Ishikawa (cell line): ENCODE results near the gene HSD11B1L.

ENCODE experiments used
- CEBPB ChIP-seq: IDR thresholded peaks from 2 replicates; pipeline ENCODE4 v1.6.1; 2012
- CREB1 ChIP-seq: IDR thresholded peaks from 2 replicates; pipeline ENCODE4 v1.6.1; 2012; ENCODE audit warnings: low read depth
- EGR1 ChIP-seq: IDR thresholded peaks from 2 replicates; pipeline ENCODE4 v1.6.1; 2012
- EP300 ChIP-seq: IDR thresholded peaks from 2 replicates; pipeline ENCODE4 v1.6.1; 2012; ENCODE audit warnings: borderline replicate concordance
- FOXM1 ChIP-seq: IDR thresholded peaks from 2 replicates; pipeline ENCODE4 v1.6.1; 2012; ENCODE audit warnings: low read depth, borderline replicate concordance
- MAX ChIP-seq: IDR thresholded peaks from 2 replicates; pipeline ENCODE4 v1.6.1; 2012
- NFIC ChIP-seq: IDR thresholded peaks from 2 replicates; pipeline ENCODE4 v1.6.1; 2012
- RAD21 ChIP-seq: IDR thresholded peaks from 2 replicates; pipeline ENCODE4 v1.6.1; 2012; ENCODE audit warnings: low read depth
- REST ChIP-seq: IDR thresholded peaks from 2 replicates; pipeline ENCODE4 v1.6.1; 2012; ENCODE audit warnings: low read depth, mild to moderate bottlenecking
- TAF1 ChIP-seq: IDR thresholded peaks from 2 replicates; pipeline ENCODE4 v1.6.1; 2012; ENCODE audit warnings: low read depth, mild to moderate bottlenecking
- TCF12 ChIP-seq: IDR thresholded peaks from 2 replicates; pipeline ENCODE4 v1.6.1; 2012; ENCODE audit warnings: low read depth
- TEAD4 ChIP-seq: IDR thresholded peaks from 2 replicates; pipeline ENCODE4 v1.6.1; 2012
- USF1 ChIP-seq: IDR thresholded peaks from 2 replicates; pipeline ENCODE4 v1.6.1; 2012
- YY1 ChIP-seq: IDR thresholded peaks from 2 replicates; pipeline ENCODE4 v1.6.1; 2012; ENCODE audit warnings: low read depth
- ZBTB7A ChIP-seq: IDR thresholded peaks from 2 replicates; pipeline ENCODE4 v1.6.1; 2012; ENCODE audit warnings: low read depth

Gene HSD11B1L

GRCh38 chr19:5703819-5704818 lies 23.3 kb downstream of the HSD11B1L start:
- no peak for TF ChIP-seq ZBTB7A

- TF ChIP-seq NFIC (no peak), EGR1 (no peak), ZBTB7A (no peak), CREB1 (no peak), EP300 (no peak), FOXM1 (no peak), TEAD4 (no peak), REST (no peak), TAF1 (no peak), USF1 (no peak), MAX (no peak), TCF12 (no peak), RAD21 (no peak), CEBPB (no peak)
These were observed 24.7 kb downstream of the HSD11B1L start for GRCh38 chr19:5705552-5705951.

- no peak for TF ChIP-seq RAD21
- no peak for TF ChIP-seq TCF12
- TF ChIP-seq EGR1, result no peak
- TF ChIP-seq CREB1, result no peak
- no peak for TF ChIP-seq USF1
- TF ChIP-seq TAF1, result no peak
- TF ChIP-seq ZBTB7A, result no peak
- no peak for TF ChIP-seq CEBPB
- TF ChIP-seq NFIC, result no peak
- TF ChIP-seq YY1, result no peak
- no peak for TF ChIP-seq REST
- no peak for TF ChIP-seq TEAD4
- TF ChIP-seq MAX, result no peak
- no peak for TF ChIP-seq EP300
- TF ChIP-seq FOXM1, result no peak
These were observed 26.2 kb downstream of the HSD11B1L start for GRCh38 chr19:5706876-5707573.

- no peak for TF ChIP-seq CEBPB
These were observed 27.0 kb downstream of the HSD11B1L start for GRCh38 chr19:5707576-5708575.

- TF ChIP-seq FOXM1 (no peak), REST (no peak), USF1 (no peak), CREB1 (no peak), CEBPB (no peak), EP300 (no peak), MAX (no peak), TAF1 (no peak), YY1 (no peak), TEAD4 (no peak), EGR1 (no peak), RAD21 (no peak), TCF12 (no peak), NFIC (no peak), ZBTB7A (no peak)
These were observed 30.2 kb downstream of the HSD11B1L start for GRCh38 chr19:5711025-5711424.
